ENCODE data around the gene VAV1.

Gene VAV1

GRCh38 chr19:6877766-6878165 lies 105.3 kb downstream of the VAV1 start:
- in situ Hi-C loops (cut with HindIII; ENCODE audit: low sequenced_read_pairs) = no loop called here

DNA sequence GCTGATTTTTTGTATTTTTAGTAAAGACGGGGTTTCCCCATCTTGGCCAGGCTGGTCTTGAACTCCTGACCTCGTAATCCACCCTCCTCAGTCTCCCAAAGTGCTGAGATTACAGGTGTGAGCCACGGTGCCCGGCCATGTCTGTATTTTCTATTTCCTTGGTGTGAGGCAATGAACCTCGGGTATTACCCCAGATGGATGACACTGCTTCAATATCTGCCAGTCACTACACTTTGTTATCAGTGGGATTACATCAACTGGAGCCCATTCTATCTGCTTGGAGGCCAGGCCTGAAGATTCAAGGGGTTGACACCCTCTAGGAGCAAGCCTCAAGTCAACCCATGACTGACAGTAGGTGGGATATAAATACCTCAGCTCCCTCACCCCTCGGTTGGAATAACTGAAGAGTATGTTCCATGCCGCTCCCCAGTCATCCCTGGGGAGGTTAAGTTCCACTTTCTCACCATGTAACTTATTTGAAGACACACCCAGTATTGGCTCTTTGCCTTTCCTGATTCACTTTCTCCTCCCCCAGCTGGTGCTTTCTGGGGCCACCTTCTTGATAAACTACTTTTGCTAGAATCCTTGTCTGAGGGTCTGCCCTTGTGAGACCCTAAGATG lies 113.9 kb downstream of the VAV1 start:
- in situ Hi-C loops (cut with HindIII; ENCODE audit: low sequenced_read_pairs) = no loop called here

DNA sequence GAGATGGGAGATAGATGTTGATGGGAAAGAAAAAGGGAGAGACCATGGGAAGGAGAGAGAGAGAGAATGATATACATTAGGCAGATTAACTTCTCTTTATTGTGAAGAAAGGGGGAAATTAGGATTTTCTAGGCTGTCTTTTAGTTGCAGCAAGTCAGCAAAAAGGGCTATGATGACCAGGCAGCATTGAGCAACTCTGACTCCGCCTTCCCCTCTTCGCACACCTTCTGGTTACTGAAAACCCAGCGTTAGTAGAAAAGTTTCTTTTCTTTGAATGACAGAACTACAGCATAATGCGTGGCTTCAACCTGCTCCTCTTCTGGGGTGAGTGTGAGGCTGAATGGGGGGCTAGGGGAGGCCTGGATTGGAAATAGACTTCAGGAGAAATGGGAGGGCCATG lies 114.8 kb downstream of the VAV1 start, which contains the start of gene ADGRE1:
ADGRE1 (plus strand) TSS at position 264 of the 400 bp plus-strand sequence; CDS start at position 294, 30 bp downstream.
- in situ Hi-C loops (cut with HindIII; ENCODE audit: low sequenced_read_pairs) = no loop called here

GRCh38 chr19:6888967-6889366 lies 116.5 kb downstream of the VAV1 start:
- in situ Hi-C loops (cut with HindIII; ENCODE audit: low sequenced_read_pairs) = no loop called here

DNA sequence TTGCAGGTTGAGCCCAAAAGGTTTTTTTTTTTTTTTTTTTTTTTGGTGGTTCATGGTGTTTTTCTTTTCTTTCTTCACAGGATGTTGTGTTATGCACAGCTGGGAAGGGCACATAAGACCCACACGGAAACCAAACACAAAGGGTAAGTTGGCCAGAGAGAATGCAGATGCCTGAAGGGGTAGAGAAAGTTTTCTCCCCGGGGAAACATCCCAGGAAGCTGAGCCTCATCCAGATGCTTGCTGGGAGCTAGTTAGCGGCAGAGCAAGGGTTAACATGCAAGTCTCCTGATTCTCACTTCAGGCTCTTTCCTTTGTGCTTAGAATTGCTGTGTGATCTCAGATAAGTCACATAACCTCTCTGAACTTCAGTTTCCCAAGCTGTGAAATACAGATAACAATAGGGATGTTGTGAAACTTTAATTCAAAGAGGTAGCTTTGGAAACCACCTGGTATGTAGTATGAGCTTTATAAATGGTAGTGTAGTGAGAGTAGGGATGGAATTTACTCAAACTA lies 117.9 kb downstream of the VAV1 start:
- in situ Hi-C loops (cut with HindIII; ENCODE audit: low sequenced_read_pairs) = no loop called here

DNA sequence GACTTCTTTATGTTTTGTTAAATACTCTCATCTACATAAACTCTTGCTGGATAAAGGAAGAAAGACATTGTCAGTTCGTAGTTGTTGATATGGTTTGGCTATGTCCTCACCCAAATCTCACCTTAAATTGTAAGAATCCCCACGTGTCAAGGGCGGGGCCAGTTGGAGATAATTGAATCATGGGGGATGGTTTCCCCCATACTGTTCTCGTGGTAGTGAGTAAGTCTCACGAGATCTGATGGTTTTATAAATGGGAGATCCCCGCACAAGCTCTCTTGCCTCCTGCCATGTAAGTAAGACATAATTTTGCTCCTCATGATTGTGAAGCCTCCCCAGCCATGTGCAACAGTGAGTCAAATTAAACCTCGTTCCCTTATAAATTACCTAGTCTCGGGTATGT lies 118.4 kb downstream of the VAV1 start:
- in situ Hi-C loops (cut with HindIII; ENCODE audit: low sequenced_read_pairs) = no loop called here

- in situ Hi-C loops (cut with HindIII; ENCODE audit: low sequenced_read_pairs) = no loop called here
Measured at GRCh38 chr19:6891761-6892385, 119.4 kb downstream of the VAV1 start.

- in situ Hi-C loops (cut with HindIII; ENCODE audit: low sequenced_read_pairs) = no loop called here
Measured at GRCh38 chr19:6894313-6894712, 121.8 kb downstream of the VAV1 start.

DNA sequence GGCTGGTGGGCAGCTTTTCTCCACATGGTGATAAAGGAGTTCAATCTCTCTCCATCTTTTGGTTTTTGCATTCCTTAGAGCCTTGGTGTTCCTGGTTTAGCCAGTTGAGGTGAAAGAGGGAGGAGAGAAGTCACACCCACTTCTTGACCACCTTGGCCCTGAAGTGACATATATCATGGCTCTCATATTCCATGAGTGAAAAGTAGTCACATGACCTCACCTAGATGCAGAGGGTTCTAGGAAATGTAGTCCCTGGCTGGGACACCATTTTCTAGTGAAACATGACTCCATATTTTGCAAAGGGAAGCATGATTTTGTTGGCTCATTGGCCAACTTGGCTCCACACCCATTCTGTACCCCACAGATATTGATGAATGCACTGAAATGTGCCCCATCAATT lies 130.9 kb downstream of the VAV1 start:
- in situ Hi-C loops (cut with HindIII; ENCODE audit: low sequenced_read_pairs) = no loop called here

GRCh38 chr19:6906559-6907060 lies 134.1 kb downstream of the VAV1 start:
- in situ Hi-C loops (cut with HindIII; ENCODE audit: low sequenced_read_pairs) = no loop called here

Measured in endothelial cell of hepatic sinusoid (primary cell).